GM13977 (cell line): Measurements from ENCODE around the gene INTS13.

Experiments
- DNase-seq: peaks from one replicate; pipeline ENCODE4 v3.0.0; 2012; ENCODE audit warnings: low spot score
- in situ Hi-C: fragments of 300-500 bp; cut with MboI; formaldehyde crosslinking; loops from one replicate; pipeline ENCODE4 v1.12.0; 2022; ENCODE audit warnings: low sequenced_read_pairs, low pct_unique_long_range_greater_than_20kb, mixed read lengths, inconsistent platforms; ENCODE audit not compliant: unreplicated experiment
- TF ChIP-seq, protein P1 (sequence below): IDR thresholded peaks from 2 replicates; pipeline ENCODE4 v1.5.1; 2012; ENCODE audit warnings: mild to moderate bottlenecking, control low read depth; ENCODE audit not compliant: insufficient read depth; ENCODE audit errors: extremely low read depth, missing control alignments

Gene INTS13

DNA sequence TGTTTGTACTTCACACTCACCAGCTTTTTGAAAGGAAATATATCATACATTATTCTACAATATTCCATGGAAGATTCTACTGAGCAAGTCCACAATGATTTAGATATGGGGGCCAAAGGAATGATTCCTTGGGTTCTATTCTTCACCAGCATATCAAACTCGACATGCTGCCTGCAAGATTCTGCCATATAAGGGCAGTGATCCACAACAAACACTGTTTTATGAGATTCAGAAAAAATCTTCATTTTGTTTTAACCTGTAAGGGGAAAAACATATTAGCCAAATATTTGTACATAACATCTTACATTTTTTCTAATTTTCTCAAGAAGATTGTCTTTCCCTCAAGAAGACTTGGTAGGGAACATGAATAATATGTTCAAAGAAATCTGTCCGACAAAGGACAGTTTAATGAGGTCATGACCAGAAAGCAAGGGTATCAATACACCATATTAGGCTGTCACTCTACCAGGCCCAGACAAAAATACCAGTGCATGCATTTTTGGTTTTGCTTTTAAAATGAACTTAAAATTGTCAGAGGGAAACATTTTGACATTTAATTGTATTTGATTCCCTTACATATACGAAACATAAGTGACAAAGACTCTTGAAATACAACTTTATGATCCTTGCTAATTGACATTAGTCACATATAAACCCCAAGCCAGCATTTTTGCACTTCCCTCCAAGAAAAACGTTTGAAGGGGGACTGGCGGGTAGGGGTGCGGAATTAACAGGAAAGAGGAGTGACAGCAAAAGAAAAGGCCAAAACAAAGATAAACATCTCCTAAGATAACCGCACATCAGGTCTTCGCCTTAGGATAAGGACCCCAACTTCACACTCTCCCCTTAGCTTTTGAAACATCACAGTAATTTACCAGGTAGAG is 980 bp downstream of the INTS13 start:
- TF ChIP-seq, protein P1, sequence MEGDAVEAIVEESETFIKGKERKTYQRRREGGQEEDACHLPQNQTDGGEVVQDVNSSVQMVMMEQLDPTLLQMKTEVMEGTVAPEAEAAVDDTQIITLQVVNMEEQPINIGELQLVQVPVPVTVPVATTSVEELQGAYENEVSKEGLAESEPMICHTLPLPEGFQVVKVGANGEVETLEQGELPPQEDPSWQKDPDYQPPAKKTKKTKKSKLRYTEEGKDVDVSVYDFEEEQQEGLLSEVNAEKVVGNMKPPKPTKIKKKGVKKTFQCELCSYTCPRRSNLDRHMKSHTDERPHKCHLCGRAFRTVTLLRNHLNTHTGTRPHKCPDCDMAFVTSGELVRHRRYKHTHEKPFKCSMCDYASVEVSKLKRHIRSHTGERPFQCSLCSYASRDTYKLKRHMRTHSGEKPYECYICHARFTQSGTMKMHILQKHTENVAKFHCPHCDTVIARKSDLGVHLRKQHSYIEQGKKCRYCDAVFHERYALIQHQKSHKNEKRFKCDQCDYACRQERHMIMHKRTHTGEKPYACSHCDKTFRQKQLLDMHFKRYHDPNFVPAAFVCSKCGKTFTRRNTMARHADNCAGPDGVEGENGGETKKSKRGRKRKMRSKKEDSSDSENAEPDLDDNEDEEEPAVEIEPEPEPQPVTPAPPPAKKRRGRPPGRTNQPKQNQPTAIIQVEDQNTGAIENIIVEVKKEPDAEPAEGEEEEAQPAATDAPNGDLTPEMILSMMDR = no peak
- in situ Hi-C loops = no loop called here
- DNase-seq = peak; percentile 17

DNA sequence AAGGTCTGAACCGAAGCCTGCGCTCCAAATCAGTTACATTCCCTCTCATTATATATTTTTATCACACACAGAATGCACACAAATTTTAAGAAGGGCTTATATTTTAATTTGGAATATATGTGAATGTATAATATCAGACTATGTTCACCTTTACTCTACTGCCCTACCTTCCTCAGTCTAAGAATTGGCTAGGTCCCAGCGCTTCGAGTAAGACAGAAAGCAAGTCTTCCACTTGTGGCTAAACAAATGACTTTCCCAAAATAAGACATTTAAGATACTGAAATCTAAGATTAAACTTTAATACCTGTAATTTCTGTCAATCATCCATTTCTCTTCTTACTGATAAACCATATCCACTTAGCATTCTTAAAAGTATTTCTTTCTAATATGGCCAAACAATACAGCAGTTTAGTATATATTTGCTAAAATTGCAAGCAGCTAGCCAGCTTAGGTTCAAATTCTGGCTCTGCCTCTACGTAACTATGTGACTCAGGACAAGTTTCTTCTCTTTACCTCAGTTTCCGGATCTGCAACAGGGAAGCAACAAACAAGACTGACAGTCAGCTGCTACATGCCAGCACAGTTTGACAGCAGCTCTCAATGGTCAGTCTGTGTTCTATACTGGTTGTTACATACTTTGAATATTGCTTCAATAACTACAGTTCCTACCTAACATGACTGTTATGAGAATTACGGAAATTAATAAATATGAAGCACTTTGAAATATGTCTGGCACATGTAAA is 2.0 kb downstream of the INTS13 start:
- DNase-seq = no peak
- in situ Hi-C loops = no loop called here
- TF ChIP-seq, protein P1 = no peak

DNA sequence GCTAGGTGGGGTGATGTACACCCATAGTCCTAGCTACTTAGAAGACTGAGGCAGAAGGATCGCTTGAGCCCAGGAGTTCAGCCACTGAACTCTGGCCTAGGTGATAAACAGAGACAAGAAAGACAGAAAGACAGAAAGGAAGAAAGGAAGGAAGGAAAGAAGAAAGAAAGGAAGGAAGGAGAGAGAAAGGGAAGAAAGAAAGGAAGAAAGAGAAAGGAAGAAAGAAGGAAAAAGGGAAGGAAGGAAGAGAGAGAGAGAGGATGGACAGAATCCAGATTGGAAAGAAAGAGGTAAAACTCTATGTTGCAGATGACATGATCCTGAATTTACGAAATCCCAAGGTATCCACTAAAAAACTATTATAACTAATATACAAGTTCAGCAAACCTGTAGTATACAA is 8.2 kb downstream of the INTS13 start:
- DNase-seq = no peak
- TF ChIP-seq, protein P1 = no peak
- in situ Hi-C loops = no loop called here

DNA sequence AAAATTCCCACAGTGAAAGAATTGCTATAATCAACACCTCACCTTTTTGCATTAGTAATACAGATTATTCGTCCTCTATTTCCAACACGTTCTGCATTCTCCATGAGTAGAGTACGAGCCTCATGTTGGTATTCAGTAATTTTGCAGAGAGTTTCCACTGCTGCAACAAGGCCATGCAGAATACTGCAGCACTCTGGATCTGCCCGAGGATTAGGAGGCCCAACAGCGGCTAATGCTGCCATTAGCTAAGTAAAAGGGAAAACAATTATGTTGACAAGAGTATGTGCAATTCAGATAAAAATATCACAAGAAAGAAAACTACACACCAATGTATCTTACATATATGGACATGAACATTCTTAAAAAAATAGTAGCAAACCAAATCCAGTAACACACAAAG is 9.1 kb downstream of the INTS13 start:
- no peak for DNase-seq
- in situ Hi-C loops = no loop called here

DNA sequence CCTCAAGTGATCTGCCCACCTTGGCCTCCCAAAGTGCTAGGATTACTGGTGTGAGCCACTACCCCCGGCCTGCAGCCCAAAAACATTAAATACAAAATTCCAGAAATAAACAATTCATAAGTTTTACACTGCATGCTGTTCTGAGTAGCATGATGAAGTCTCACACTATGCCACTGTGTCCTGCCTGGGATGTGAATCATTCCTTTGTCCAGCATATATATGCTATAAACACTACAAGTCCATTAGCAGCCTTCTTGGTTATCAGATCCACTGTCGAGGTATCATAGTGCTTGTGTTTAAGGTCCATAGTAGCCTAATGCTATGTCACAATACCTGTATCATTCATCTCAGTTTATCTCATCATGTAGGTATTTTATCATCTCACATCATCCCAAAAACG is 15.9 kb downstream of the INTS13 start:
- TF ChIP-seq, protein P1 = no peak
- in situ Hi-C loops = no loop called here
- DNase-seq = no peak

More for the DNA sequence above, 9.1 kb downstream of the INTS13 start:
- TF ChIP-seq, protein P1 = no peak

DNA sequence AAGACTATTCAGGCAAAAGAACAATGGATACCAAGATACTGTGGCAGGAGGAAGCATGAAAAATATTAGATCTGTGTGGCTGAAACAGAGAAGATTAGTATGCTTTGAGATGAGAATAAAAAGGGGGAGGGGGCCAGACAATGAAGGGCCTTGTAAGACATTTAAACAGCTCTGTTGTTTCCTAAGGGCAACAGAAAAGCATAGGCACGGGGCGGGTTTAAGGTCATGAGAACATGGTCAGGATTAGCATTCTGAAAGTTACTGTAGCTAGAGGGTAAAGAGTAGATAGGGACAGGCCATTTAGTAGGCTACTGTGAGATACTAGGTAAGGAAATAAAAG is 18.6 kb downstream of the INTS13 start:
- no peak for DNase-seq
- TF ChIP-seq, protein P1 = no peak
- in situ Hi-C loops = no loop called here
